ENCODE results near the gene UNC5A. TPM values are rescaled to one million over a fixed set of nuclear protein-coding genes. Genes with fewer than 3 reads are reported as not detected.

The UNC5A gene
- total RNA-seq, 2 donors from 2014 or later, result 0.23 TPM; not detected in 1

- ATAC-seq (replicated peaks in 1 of 2) (peak; percentile 51 to 76), DNase-seq (no peak)
- no peaks in the 10 kb centered on the region for H3K4me1 Mint-ChIP-seq (ENCODE audit: low read depth)
- H3K4me3 Mint-ChIP-seq, result no peak overlapping the region
- peaks cover 25% of the 10 kb centered on the region for H3K27me3 Mint-ChIP-seq (ENCODE audit: low read depth)
- no peaks in the 10 kb centered on the region for H3K9me3 Mint-ChIP-seq
- H3K36me3 Mint-ChIP-seq (ENCODE audit: insufficient read depth in 2 of 2), result no peaks in the 10 kb centered on the region
- peak overlapping the region; percentile 50 for H3K27ac Mint-ChIP-seq
Observed at GRCh38 chr5:176775409-176775808, 35.0 kb upstream of the UNC5A start.

GRCh38 chr5:176776141-176776865 is 34.1 kb upstream of the UNC5A start:
- no peak for ATAC-seq (replicated peaks in 1 of 2)
- no peaks in the 10 kb centered on the region for H3K4me1 Mint-ChIP-seq (ENCODE audit: low read depth)
- H3K27ac Mint-ChIP-seq, result no peak overlapping the region
- H3K27me3 Mint-ChIP-seq (ENCODE audit: low read depth), result peaks cover 34% of the 10 kb centered on the region
- H3K4me3 Mint-ChIP-seq, result no peak overlapping the region
- no peaks in the 10 kb centered on the region for H3K9me3 Mint-ChIP-seq
- no peaks in the 10 kb centered on the region for H3K36me3 Mint-ChIP-seq (ENCODE audit: insufficient read depth in 2 of 2)
- no peak for DNase-seq

DNA sequence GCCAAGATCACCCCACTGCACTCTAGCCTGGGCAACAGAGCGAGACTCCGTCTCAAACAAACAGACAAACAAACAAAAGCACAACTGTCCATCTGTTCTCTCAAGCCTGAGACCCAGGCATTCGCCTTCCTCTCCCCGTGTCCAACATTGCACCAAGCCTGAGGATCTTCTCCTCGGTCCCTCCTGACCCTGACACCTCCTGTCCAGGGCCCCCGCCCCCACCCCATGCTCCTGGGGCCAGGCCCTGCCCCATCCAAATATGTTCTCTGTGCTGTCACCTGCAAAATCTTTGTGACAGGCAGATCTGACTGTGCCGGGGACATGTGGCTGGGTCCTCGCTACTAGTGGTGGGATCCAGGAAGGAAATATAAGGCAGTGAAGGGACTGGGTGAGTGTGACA is 33.4 kb upstream of the UNC5A start:
- no peaks in the 10 kb centered on the region for H3K36me3 Mint-ChIP-seq (ENCODE audit: insufficient read depth in 2 of 2)
- DNase-seq (no peak), ATAC-seq (replicated peaks in 1 of 2) (no peak)
- no peaks in the 10 kb centered on the region for H3K9me3 Mint-ChIP-seq
- H3K27me3 Mint-ChIP-seq (ENCODE audit: low read depth), result peaks cover 40% of the 10 kb centered on the region
- H3K4me1 Mint-ChIP-seq (ENCODE audit: low read depth), result no peaks in the 10 kb centered on the region
- H3K27ac Mint-ChIP-seq, result no peak overlapping the region
- no peak overlapping the region for H3K4me3 Mint-ChIP-seq

GRCh38 chr5:176778921-176779465 is 31.4 kb upstream of the UNC5A start:
- Mint-ChIP-seq H3K4me1 (ENCODE audit: low read depth) (no peaks in the 10 kb centered on the region), H3K9me3 (no peaks in the 10 kb centered on the region), H3K27me3 (ENCODE audit: low read depth) (peaks cover 37% of the 10 kb centered on the region), H3K4me3 (no peak overlapping the region), H3K36me3 (ENCODE audit: insufficient read depth in 2 of 2) (no peaks in the 10 kb centered on the region), H3K27ac (no peak overlapping the region)
- no peak for ATAC-seq (replicated peaks in 1 of 2)
- no peak for DNase-seq

DNA sequence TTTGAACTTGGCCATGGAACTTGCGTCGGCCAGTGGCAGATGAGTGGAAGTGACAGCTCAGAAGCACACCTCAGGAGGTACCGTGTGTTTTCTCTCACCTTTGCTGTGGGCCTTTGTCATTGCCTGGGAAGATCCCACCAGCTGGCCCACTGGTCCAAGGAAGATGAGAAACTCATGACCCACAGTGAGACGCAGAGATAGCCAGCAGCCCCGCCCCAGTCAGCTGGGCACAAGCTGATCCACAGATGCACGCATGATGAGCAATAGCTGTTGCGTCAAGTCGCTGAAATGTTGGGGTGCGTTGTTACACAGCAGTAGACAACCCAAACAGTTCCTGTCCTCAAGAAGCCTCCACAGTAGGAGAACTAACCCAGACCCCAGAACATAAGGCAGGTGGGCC is 30.8 kb upstream of the UNC5A start:
- H3K36me3 Mint-ChIP-seq (ENCODE audit: insufficient read depth in 2 of 2), result no peaks in the 10 kb centered on the region
- no peaks in the 10 kb centered on the region for H3K9me3 Mint-ChIP-seq
- peaks cover 32% of the 10 kb centered on the region for H3K27me3 Mint-ChIP-seq (ENCODE audit: low read depth)
- no peaks in the 10 kb centered on the region for H3K4me1 Mint-ChIP-seq (ENCODE audit: low read depth)
- no peak overlapping the region for H3K27ac Mint-ChIP-seq
- DNase-seq (no peak), ATAC-seq (replicated peaks in 1 of 2) (no peak)
- H3K4me3 Mint-ChIP-seq, result no peak overlapping the region

- no peaks in the 10 kb centered on the region for H3K4me1 Mint-ChIP-seq (ENCODE audit: low read depth)
Observed at GRCh38 chr5:176780176-176781053, 29.9 kb upstream of the UNC5A start.

GRCh38 chr5:176781054-176781375 is 29.3 kb upstream of the UNC5A start:
- no peak for DNase-seq
- Mint-ChIP-seq H3K27ac (no peak overlapping the region), H3K4me3 (no peak overlapping the region), H3K36me3 (ENCODE audit: insufficient read depth in 2 of 2) (no peaks in the 10 kb centered on the region), H3K9me3 (no peaks in the 10 kb centered on the region), H3K27me3 (ENCODE audit: low read depth) (peaks cover 22% of the 10 kb centered on the region), H3K4me1 (ENCODE audit: low read depth) (no peaks in the 10 kb centered on the region)
- ATAC-seq (replicated peaks in 1 of 2), result no peak

More at GRCh38 chr5:176780176-176781053, 29.9 kb upstream of the UNC5A start:
- H3K4me3 Mint-ChIP-seq, result no peak overlapping the region
- no peaks in the 10 kb centered on the region for H3K9me3 Mint-ChIP-seq
- H3K36me3 Mint-ChIP-seq (ENCODE audit: insufficient read depth in 2 of 2), result no peaks in the 10 kb centered on the region
- DNase-seq, result no peak
- H3K27ac Mint-ChIP-seq, result no peak overlapping the region
- no peak for ATAC-seq (replicated peaks in 1 of 2)
- H3K27me3 Mint-ChIP-seq (ENCODE audit: low read depth), result peaks cover 23% of the 10 kb centered on the region

DNA sequence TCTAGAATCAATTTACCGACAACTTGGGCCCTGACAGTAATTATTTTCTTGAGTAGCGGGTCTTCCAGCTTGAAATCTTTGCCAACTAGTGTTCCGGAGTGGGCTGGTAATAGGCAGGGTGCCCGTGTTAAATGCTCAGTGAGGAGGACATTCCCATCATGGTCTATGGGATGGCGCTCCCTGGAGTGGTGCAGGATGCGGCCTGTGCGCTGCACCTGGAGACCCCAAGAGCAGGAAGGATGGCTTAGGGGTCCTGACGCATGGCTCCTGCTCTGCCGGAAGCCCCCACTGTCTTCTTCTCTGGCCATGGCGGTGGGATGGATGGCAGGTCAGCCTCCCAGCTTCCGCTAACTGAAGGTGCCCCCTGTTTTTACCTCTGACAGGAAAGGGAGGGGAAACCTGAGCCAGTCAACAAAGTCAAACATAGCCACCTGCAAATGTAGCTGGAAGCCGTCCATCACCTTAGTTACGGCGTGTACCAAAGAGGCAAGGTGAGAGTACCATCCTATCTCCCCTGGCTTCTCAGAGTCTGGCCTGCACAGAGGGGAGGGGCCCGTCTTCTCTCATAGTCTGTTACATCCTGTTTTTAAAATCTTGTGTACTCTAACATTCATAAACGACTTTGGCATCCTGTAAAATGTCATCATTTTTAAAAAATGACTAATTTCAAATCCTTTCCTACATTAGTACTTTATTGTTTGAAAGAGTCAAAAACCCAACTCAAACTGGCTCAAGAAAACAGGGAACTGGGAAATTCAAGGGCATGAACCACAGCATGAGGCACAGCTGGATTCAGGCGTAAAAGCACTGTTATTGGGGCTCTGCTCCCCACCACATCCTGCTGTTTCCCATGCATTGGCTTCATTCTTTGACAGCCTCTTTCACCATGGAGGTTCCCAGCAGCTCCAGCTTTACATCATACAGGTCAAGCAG is 28.5 kb upstream of the UNC5A start:
- no peaks in the 10 kb centered on the region for H3K4me1 Mint-ChIP-seq (ENCODE audit: low read depth)
- no peak overlapping the region for H3K4me3 Mint-ChIP-seq
- H3K27me3 Mint-ChIP-seq (ENCODE audit: low read depth), result peaks cover 22% of the 10 kb centered on the region
- H3K27ac Mint-ChIP-seq, result no peak overlapping the region
- ATAC-seq (replicated peaks in 1 of 2) (no peak), DNase-seq (no peak)
- no peaks in the 10 kb centered on the region for H3K9me3 Mint-ChIP-seq
- H3K36me3 Mint-ChIP-seq (ENCODE audit: insufficient read depth in 2 of 2), result no peaks in the 10 kb centered on the region

- H3K27me3 Mint-ChIP-seq (ENCODE audit: low read depth), result peaks cover 39% of the 10 kb centered on the region
- H3K9me3 Mint-ChIP-seq, result no peaks in the 10 kb centered on the region
- DNase-seq (no peak), ATAC-seq (replicated peaks in 1 of 2) (no peak)
- no peak overlapping the region for H3K4me3 Mint-ChIP-seq
- H3K36me3 Mint-ChIP-seq (ENCODE audit: insufficient read depth in 2 of 2), result no peaks in the 10 kb centered on the region
- H3K27ac Mint-ChIP-seq, result no peak overlapping the region
- H3K4me1 Mint-ChIP-seq (ENCODE audit: low read depth), result no peaks in the 10 kb centered on the region
Observed at GRCh38 chr5:176784218-176785165, 25.9 kb upstream of the UNC5A start.

GRCh38 chr5:176785184-176786145 is 24.9 kb upstream of the UNC5A start:
- ATAC-seq (replicated peaks in 1 of 2) (no peak), DNase-seq (no peak)
- Mint-ChIP-seq H3K27ac (no peak overlapping the region), H3K9me3 (no peaks in the 10 kb centered on the region), H3K4me3 (no peak overlapping the region), H3K4me1 (ENCODE audit: low read depth) (peaks cover 5% of the 10 kb centered on the region), H3K36me3 (ENCODE audit: insufficient read depth in 2 of 2) (no peaks in the 10 kb centered on the region), H3K27me3 (ENCODE audit: low read depth) (peaks cover 39% of the 10 kb centered on the region)

DNA sequence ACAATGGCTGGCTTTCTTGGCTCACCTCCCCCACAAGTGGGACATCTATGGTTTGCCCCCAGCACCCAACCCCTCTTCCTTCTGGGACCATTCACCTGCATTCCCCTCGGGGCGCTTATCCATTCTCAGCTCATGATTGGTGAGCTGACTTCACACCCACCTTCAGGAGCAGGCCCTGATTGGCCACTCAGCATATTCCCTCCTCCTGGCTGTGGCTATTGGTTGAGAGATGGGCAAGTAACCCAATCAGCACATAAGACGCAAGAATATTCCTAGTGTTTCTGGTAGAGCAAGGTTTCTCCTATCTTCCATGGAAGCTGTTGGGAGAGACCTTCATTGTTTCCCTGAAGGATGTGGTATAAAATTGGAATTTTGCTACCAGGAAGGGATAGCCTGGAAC is 22.7 kb upstream of the UNC5A start:
- H3K27me3 Mint-ChIP-seq (ENCODE audit: low read depth), result peaks cover 26% of the 10 kb centered on the region
- DNase-seq (no peak), ATAC-seq (replicated peaks in 1 of 2) (no peak)
- H3K27ac Mint-ChIP-seq, result no peak overlapping the region
- H3K36me3 Mint-ChIP-seq (ENCODE audit: insufficient read depth in 2 of 2), result no peaks in the 10 kb centered on the region
- no peaks in the 10 kb centered on the region for H3K9me3 Mint-ChIP-seq
- no peak overlapping the region for H3K4me3 Mint-ChIP-seq
- H3K4me1 Mint-ChIP-seq (ENCODE audit: low read depth), result peaks cover 5% of the 10 kb centered on the region
